HG03108 (cell line): ENCODE data around the gene GRID1.

Experiments
- ATAC-seq: cut with Tn5 transposase; IDR thresholded peaks from one replicate; pipeline ENCODE4 v1.9.1; 2021; ENCODE audit warnings: moderate library complexity; ENCODE audit not compliant: unreplicated experiment

The GRID1 gene

GRCh38 chr10:85600026-85600743 is 766.4 kb downstream of the GRID1 start:
- no peak for ATAC-seq

- ATAC-seq: no peak
These were observed 767.5 kb downstream of the GRID1 start for GRCh38 chr10:85599081-85599480.

- no peak for ATAC-seq
These were observed 767.9 kb downstream of the GRID1 start for GRCh38 chr10:85598646-85599045.

DNA sequence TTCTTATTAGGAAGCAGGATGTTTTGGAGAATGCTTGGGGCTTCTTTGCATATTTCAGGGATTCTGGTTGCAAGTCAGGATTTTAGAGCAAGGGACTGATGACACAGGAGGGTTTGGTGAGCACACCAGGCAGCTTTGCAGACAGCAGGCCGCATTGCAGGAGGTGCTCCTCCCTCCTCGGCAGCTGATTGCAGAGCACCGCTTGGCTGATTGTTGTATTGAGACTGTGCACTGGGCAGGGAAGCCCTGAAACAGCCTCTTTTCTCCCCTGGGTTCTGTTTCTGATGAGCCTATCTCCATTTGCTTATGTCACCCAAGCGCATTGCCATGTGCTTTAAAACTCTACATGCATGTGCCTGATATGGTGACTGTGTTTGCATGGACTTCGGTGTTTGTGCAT is 769.6 kb downstream of the GRID1 start:
- ATAC-seq: no peak

DNA sequence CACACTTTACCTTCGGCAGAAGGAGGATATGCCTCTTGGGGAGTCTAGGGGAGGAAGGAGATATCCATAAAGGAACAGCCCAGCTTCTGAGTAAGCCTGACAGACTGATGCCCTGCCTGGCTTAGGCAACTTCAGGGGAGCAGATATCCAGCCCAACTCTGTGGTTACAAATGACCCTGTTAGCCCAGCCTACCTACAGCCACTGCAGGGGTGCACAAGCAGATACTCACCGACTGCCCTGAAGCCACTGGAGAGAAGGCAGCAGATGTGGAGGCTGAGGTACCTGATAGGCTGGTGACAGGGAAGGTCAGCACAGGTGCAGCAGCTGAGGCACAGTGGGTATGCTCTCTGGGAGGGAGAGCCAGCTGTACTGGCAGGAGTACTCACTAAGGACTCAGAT is 770.2 kb downstream of the GRID1 start:
- no peak for ATAC-seq

DNA sequence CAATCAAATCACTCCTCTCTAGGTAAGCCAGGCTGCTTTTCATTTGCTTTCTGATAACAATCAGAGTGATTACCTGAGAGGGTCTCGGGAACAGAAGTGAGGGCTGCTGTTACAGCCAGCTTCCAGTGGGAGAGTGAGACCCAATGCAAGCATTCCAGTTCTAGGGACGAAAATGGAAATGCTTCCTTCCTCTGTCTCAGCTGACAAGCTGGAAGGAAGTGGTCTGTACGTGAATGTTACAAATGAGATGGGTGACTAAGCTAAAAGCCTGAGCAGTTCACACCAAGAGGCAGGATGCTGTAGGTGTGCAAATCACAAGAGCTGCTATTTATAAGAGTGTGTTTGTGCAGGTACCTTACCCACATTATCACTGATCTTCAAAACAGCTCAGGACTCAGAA is 772.4 kb downstream of the GRID1 start:
- ATAC-seq: no peak

GRCh38 chr10:85593226-85593772 is 773.3 kb downstream of the GRID1 start:
- ATAC-seq: no peak

DNA sequence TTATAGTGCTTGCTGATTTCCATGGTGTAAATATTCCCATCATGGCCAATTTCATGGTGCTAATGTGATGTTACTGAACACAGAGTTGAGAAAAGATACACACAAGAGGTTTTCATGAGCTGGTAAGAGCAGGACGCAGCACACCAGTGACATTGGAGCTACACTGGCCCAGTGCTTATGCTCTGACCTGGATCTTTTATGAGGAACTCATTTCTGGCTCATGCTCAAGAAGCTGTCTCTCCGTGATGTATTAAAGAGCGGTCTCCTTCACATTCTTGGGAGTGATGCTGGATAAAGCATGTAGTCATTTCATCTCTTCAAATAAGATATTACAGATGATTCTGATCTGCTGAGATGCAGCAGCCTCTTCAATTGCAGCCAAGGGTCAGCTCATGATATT is 785.2 kb downstream of the GRID1 start:
- ATAC-seq: no peak

DNA sequence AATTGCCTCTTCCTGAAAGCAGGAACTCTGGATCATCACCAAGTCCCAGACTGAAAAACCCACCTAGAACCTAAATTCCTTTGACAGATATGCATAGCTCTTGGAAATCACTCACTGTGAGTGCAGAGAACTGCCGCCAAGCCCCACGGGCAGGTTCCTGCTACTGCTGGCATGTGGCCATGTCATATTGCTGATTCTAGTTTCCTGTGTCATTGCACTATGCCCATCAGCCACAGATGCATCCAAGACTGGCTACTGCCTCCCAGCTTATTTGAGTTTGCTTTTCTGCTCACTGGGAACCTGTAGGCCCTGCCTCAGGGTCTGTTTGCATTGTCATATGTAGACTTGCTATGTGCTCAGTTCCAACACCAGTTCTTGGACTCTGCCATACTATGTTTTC is 786.0 kb downstream of the GRID1 start:
- ATAC-seq: no peak

- no peak for ATAC-seq
These were observed 787.7 kb downstream of the GRID1 start for GRCh38 chr10:85578860-85579259.

DNA sequence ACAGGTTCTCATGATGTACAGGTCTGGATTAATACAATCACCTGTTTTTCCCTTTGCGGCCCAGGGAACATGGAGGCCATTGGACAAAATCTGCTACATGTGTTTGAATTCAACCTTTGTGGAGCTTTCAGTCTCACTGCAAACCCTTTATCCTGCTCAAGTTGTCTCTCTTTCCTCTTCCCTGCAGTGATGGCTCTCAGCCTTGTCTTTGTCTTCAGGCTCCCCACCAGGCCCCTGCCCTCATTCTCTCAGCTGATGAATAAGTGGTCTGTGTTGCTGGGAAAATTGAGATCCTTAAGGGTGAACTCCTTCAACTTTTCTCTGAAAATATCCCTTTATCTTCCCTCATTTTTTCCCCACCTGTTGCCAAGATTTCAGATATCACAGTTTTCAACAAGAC is 791.2 kb downstream of the GRID1 start:
- ATAC-seq: no peak

DNA sequence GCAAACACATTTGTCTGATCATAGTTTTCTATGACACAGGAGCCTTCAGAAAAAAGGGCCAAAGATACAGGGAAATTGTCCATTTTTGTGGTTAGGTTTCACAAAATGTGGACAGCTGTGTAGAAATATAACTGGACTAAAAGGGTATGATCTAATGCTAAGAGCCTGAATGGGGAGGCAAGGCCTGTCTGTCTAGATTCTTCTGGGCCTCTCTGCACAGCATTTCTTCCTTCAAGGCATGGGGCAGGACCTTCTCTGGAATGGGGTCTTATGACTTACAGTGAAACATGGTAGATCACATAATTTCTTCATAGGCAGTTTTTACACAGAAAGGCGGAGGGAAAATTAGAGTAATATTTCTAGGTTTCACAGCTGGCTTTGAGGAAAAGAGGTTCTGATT is 795.7 kb downstream of the GRID1 start:
- ATAC-seq: no peak

GRCh38 chr10:85565381-85565780 is 801.2 kb downstream of the GRID1 start:
- no peak for ATAC-seq

DNA sequence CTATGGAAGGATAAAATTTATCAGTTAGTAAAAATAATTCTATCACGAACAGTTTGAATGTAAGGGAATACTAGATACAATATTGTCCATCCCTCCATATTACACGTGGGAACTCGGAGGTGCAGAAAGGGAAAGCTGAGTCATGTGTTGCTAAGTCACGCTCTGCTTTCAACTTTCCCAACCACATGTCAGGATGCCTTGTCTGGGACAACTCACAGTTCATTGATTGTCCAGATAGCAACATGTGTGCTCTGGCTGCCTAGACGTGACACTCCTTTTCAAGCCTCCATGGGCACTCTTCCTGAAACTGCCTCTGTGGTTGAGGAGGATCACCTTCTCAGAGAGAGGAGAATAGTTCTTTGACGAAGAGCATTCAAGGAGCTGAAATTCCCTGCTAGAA is 808.1 kb downstream of the GRID1 start:
- ATAC-seq: no peak

GRCh38 chr10:85557706-85558105 is 808.9 kb downstream of the GRID1 start:
- no peak for ATAC-seq

GRCh38 chr10:85557077-85557476 is 809.5 kb downstream of the GRID1 start:
- ATAC-seq: no peak
